Small intestine (tissue), 7 donors: ENCODE results near the gene RNU11. TPM values are rescaled to one million over a fixed set of nuclear protein-coding genes. Genes with fewer than 3 reads are reported as not detected.
"Not testable (repeated sequence)": the region's sequence is repeated elsewhere in the genome, so short reads cannot be mapped to it uniquely, and the experiment has no call there.

ENCODE experiments used
- DNase-seq, 2 donors: peaks; one replicate each; pipeline versions ENCODE4 v3.0.0 to v3.0.0-alpha.2; 2013
- FAIRE-seq: peaks from 2 replicates; lab custom pipeline; 2012; peaks lifted over from hg19 to GRCh38; lab: Jason Lieb, UNC
- H3K27ac ChIP-seq, 3 donors: one replicate each; pipeline ENCODE4 v1.5.1; 2013; ENCODE audit warnings: low read length in 2 of 3, mild to moderate bottlenecking in 2 of 3, control low read depth in 1 of 3, inconsistent platforms in 1 of 3, low read depth in 1 of 3, moderate library complexity in 1 of 3
- H3K27me3 ChIP-seq, 3 donors: one replicate each; pipeline ENCODE4 v1.6.1; 2013; ENCODE audit warnings: low read length in 3 of 3, inconsistent platforms in 1 of 3; ENCODE audit not compliant: control insufficient read depth in 3 of 3, insufficient read depth in 3 of 3
- H3K36me3 ChIP-seq, 3 donors: one replicate each; pipeline ENCODE4 v1.6.1; 2013; ENCODE audit warnings: low read length in 3 of 3, inconsistent platforms in 1 of 3, low read depth in 1 of 3, mild to moderate bottlenecking in 1 of 3, moderate library complexity in 1 of 3; ENCODE audit not compliant: control insufficient read depth in 3 of 3, insufficient read depth in 2 of 3
- H3K4me1 ChIP-seq, 3 donors: one replicate each; pipeline ENCODE4 v1.6.1; 2013; ENCODE audit warnings: low read length in 2 of 3, inconsistent platforms in 1 of 3, low read depth in 1 of 3, mild to moderate bottlenecking in 1 of 3, moderate library complexity in 1 of 3; ENCODE audit not compliant: control insufficient read depth in 3 of 3, insufficient read depth in 2 of 3
- H3K4me3 ChIP-seq, 3 donors: one replicate each; pipeline ENCODE4 v1.5.1; 2013; ENCODE audit warnings: low read length in 3 of 3, control low read depth in 1 of 3, inconsistent platforms in 1 of 3, low read depth in 1 of 3, mild to moderate bottlenecking in 1 of 3, moderate library complexity in 1 of 3
- H3K9me3 ChIP-seq, 2 donors: one replicate each; pipeline ENCODE4 v1.6.1; 2013; ENCODE audit warnings: low read depth in 1 of 2, low read length in 1 of 2; ENCODE audit not compliant: control insufficient read depth in 2 of 2, insufficient read depth in 1 of 2
- WGBS, 3 donors: extraction: QIAGEN DNeasy Blood & Tissue Kit; methylation state at CpG; one replicate each; pipeline ENCODE4 v1.1.7; 2013; 5-methylcytosine and 5-hydroxymethylcytosine counted together
- polyA plus RNA-seq, 4 donors: library from polyadenylated mRNA; stranded (reverse) in 3 of 4; unstranded in 1 of 4; fragments of 200-250 nt in 3 of 4; fragments of 120-200 nt in 1 of 4; gene quantifications; one replicate each; pipeline versions ENCODE4 v1.2.1 to v1.2.3, GENCODE V29; 2013
- donor health status: healthy with polysubstance abuse.
- donor health status: control.
- donor health status: control.
- donor health status: Bipolar disorder and iron deficiency.
- donor health status: healthy.

Gene RNU11
- polyA plus RNA-seq, 4 donors: not detected

DNA sequence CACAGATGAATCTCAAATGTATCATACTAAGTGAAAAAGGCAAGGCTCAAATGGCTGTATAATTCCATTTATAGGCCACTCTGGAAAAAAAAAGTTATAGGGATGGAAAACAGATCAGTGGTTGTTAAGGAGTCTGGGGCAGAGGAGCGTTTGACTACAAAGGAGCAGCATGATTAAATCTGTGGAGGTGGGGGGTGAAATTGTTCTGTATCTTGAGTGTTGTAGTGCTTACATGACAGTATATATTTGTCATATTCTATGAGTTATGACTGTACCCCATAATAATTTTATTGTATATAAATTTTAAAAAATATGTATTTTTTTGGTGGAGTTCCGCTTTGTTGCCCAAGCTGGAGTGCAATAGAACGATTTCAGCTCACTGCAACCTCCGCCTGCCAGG is 15.8 kb upstream of the RNU11 start:
- Histone ChIP-seq H3K4me1 (no peaks in the 10 kb centered on the region), H3K27ac (no peak overlapping the region), H3K9me3 (no peaks in the 10 kb centered on the region), H3K27me3 (no peaks in the 10 kb centered on the region), H3K36me3 (peaks cover 0 to 9% (median 0%) of the 10 kb centered on the region in 3 donors), H3K4me3 (no peak overlapping the region)
- no peak for DNase-seq
- 94 to 98% (median 97%) methylated on average over 4 of the region's 4 CpGs for WGBS, 3 donors
- FAIRE-seq: no peak

GRCh38 chr1:28640766-28641165 is 7.6 kb upstream of the RNU11 start:
- 85 to 96% (median 89%) methylated on average over 1 of the region's 1 CpG for WGBS, 3 donors
- Histone ChIP-seq H3K4me3 (no peak overlapping the region), H3K4me1 (peaks cover 0 to 16% (median 3%) of the 10 kb centered on the region in 3 donors), H3K27ac (no peak overlapping the region), H3K9me3 (no peaks in the 10 kb centered on the region), H3K27me3 (no peaks in the 10 kb centered on the region), H3K36me3 (peaks cover 0 to 4% (median 0%) of the 10 kb centered on the region in 3 donors)
- peak in 1 of 2 donors; percentile 17 for DNase-seq
- no peak for FAIRE-seq

DNA sequence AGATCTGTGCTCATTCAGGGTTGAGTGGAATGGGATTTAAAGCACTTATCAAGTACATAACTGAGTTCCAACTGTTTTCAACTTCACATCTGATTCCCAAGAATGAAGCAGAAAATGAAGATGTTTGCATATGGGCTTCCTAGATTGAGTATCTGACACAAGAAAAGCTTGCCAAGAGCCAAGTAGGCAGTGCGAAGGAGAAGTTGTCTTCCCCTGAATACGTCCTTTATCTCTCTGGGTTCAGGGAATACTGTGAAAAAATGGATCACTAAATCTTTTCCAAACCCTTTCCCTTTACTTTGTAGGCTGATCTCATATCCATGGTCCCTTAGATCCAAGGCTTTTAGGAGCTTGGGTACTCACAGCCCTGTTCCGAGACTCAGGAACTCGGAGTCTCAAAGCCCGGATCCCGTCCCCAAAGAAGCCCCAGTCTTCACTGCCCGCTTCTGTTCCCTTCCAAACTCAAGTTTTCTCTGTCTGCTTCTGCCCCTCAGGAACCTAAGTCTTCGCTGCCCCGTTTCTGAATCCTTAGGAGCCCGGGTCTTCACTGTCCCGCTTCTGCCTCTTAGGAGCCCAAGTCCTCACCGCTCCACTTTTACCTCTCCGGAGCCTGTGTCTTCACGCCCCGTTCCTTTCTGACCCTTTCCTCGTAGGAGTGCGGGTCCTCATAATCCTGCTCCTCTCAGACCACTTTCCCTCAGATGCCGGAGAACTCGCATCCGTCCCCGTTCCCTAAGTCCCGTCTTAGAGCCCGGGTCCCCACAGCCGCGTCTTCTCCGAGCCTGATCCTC is 6.1 kb upstream of the RNU11 start:
- FAIRE-seq (no peak), DNase-seq (no peak)
- Histone ChIP-seq H3K27me3 (no peaks in the 10 kb centered on the region), H3K9me3 (no peaks in the 10 kb centered on the region), H3K36me3 (no peaks in the 10 kb centered on the region), H3K4me3 (peak overlapping the region; percentile 50 to 68 (median 59)), H3K27ac (peak overlapping the region; percentile 70 to 99 (median 86)), H3K4me1 (peaks cover 0 to 16% (median 3%) of the 10 kb centered on the region in 3 donors)
- 0 to 1% (median 0%) methylated on average over 26 of the region's 26 CpGs for whole genome bisulfite sequencing, 3 donors

- H3K4me1 ChIP-seq: peaks cover 0 to 18% (median 3%) of the 10 kb centered on the region in 3 donors
- H3K36me3 ChIP-seq: no peaks in the 10 kb centered on the region
- FAIRE-seq: no peak
- H3K27ac ChIP-seq: peak within 1 kb of the TSS; percentile 87 to 99 (median 98)
- 0 to 1% (median 0%) methylated on average over 49 of the region's 49 CpGs for WGBS, 3 donors
- no peaks in the 10 kb centered on the region for H3K9me3 ChIP-seq
- H3K27me3 ChIP-seq: no peaks in the 10 kb centered on the region
- peak; percentile 95 to 98 for DNase-seq
- peak within 1 kb of the TSS; percentile 50 to 68 (median 59) for H3K4me3 ChIP-seq
Observed at GRCh38 chr1:28642847-28643635, 5.4 kb upstream of the RNU11 start, which contains the start of gene TAF12. Gene TAF12 (minus strand): TSS chr1:28643067. CDS start chr1:28622081, 20,986 bp downstream.

DNA sequence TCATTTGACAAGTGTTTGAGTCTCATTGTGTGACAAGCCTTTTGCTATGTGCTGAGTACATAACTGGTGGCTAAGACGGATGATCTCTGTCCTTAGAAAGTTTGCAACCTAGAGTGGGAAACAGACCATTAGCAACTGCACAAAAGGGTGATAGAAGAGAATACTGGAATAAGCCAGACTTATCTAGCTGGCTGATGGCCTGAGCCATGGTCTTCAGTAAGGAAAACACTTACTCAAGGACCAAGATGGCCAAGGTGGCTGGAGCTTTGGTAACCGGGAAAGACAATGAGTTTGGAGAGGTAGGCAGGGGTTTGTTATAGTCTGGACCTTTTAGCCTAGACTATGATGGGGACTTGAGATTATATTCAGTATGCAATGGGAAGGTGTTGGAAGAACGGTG is 3.9 kb upstream of the RNU11 start:
- DNase-seq (no peak), FAIRE-seq (no peak)
- H3K9me3 ChIP-seq: no peaks in the 10 kb centered on the region
- H3K36me3 ChIP-seq: no peaks in the 10 kb centered on the region
- H3K4me3 ChIP-seq: no peak overlapping the region
- H3K4me1 ChIP-seq: peaks cover 0 to 26% (median 3%) of the 10 kb centered on the region in 3 donors
- no peaks in the 10 kb centered on the region for H3K27me3 ChIP-seq
- WGBS, 3 donors: 81 to 98% (median 94%) methylated on average over 3 of the region's 3 CpGs
- peak overlapping the region in 2 of 3 donors; percentile 98 to 99 for H3K27ac ChIP-seq

- H3K9me3 ChIP-seq, H3K36me3 ChIP-seq, H3K27ac ChIP-seq, DNase-seq, FAIRE-seq, H3K27me3 ChIP-seq, H3K4me3 ChIP-seq: not testable (repeated sequence)
- peaks cover 0 to 26% (median 3%) of the 10 kb centered on the region in 3 donors for H3K4me1 ChIP-seq
- 96 to 99% (median 97%) methylated on average over 11 of the region's 11 CpGs for WGBS, 3 donors
Observed at GRCh38 chr1:28645406-28645805, 3.0 kb upstream of the RNU11 start.

DNA sequence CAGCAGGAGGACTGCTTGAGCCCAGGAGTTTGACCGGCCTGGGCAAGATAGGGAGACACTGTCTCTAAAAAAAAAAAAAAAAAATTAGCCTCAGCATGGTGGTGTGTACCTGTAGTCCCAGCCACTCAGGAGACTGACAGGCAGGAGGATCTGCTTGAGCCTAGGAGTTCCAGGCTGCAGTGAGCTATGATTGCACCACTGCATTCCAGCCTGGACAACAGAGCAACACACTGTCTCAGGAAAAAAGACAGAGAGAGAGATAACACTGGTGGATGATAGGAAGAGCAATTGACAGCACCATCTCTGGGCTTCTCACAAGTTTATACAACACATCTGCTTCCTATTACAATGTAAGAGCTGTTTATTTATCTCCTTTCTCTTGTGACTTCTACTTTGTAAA is 2.4 kb upstream of the RNU11 start:
- peaks cover 0 to 25% (median 3%) of the 10 kb centered on the region in 3 donors for H3K4me1 ChIP-seq
- no peaks in the 10 kb centered on the region for H3K27me3 ChIP-seq
- no peaks in the 10 kb centered on the region for H3K9me3 ChIP-seq
- peak overlapping the region in 1 of 3 donors; percentile 19 for H3K27ac ChIP-seq
- no peaks in the 10 kb centered on the region for H3K36me3 ChIP-seq
- DNase-seq (no peak), FAIRE-seq (no peak)
- whole genome bisulfite sequencing, 3 donors: 90 to 95% (median 92%) methylated on average over 1 of the region's 1 CpG
- H3K4me3 ChIP-seq: no peak overlapping the region

DNA sequence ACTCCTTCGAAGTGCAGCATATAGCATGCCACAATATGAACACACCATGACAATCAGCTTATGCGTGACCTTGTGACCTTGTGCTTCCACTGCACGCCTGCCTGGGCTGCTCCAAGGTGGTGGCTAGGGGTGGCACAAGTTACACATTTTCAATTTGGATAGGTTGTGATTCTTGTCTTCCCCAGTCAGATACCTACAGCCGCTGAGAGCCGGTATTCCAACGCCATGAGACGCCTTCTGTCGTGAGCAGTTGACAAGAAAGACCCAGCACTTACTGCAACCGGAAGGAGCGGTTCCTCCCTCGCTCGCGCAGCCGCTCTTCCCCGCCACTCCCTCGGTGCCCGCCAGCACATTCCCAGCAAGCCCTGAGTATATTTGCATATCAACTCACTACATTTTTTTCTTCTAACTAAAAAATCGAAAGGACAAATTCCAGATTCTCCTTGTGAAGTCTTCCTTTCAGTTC is 359 bp upstream of the RNU11 start:
- Histone ChIP-seq H3K36me3 (no peaks in the 10 kb centered on the region), H3K4me1 (peaks cover 0 to 17% (median 3%) of the 10 kb centered on the region in 3 donors), H3K27ac (peak overlapping the region; percentile 80 to 96 (median 88)), H3K9me3 (no peaks in the 10 kb centered on the region), H3K4me3 (peak overlapping the region in 2 of 3 donors; percentile 48), H3K27me3 (no peaks in the 10 kb centered on the region)
- no peak for FAIRE-seq
- peak; percentile 94 to 96 for DNase-seq
- WGBS, 3 donors: 1% methylated on average over 18 of the region's 18 CpGs
